SK-N-SH (cell line): ENCODE data around the gene ANKRD34A. TPM values are rescaled to one million over a fixed set of nuclear protein-coding genes. Genes with fewer than 3 reads are reported as not detected.

Source experiments
- CTCF ChIA-PET: fragments of 300-600, 350-600 bp; formaldehyde crosslinking; extraction: SDS; loops from one replicate; lab custom pipeline; 2021; lab: Yijun Ruan, JAX
- POLR2A ChIA-PET: fragments of 350-600 bp; sonication (Branson Sonifier 250); formaldehyde crosslinking; extraction: SDS; loops from one replicate; lab custom pipeline; 2020; ENCODE audit warnings: antibody characterized with exemption, inconsistent platforms; lab: Yijun Ruan, JAX
- DNase-seq: peaks from one replicate; pipeline ENCODE4 v3.0.0; 2012
- H2AFZ ChIP-seq: fragments of 200-600 bp; sonication (generic); 2 replicates; pipeline ENCODE4 v1.8.1; 2016; ENCODE audit warnings: antibody characterized with exemption, mild to moderate bottlenecking, low read depth
- H3F3A ChIP-seq: fragments of 200-600 bp; sonication (generic); replicated peaks from 2 replicates; pipeline ENCODE3; 2016; ENCODE audit warnings: antibody characterized with exemption, mild to moderate bottlenecking; ENCODE audit not compliant: insufficient read depth
- H3K27ac ChIP-seq, 2 experiments: fragments of 200-500 bp in 1 of 2; fragments of 200-600 bp in 1 of 2; sonication (Bioruptor generic) in 1 of 2; sonication (generic), shearing (Covaris generic) in 1 of 2; 2 replicates each; pipeline versions ENCODE4 v1.5.1 to v1.6.1; 2014 to 2016; ENCODE audit warnings: low read depth in 2 of 2, inconsistent platforms in 1 of 2, low read length in 1 of 2, mild to moderate bottlenecking in 1 of 2, mixed read lengths in 1 of 2
- H3K27me3 ChIP-seq: fragments of 200-600 bp; sonication (generic), shearing (Covaris generic); 2 replicates; pipeline ENCODE4 v1.6.1; 2016; ENCODE audit warnings: mixed run types; ENCODE audit not compliant: insufficient read depth
- H3K36me3 ChIP-seq, 2 experiments: fragments of 200-500 bp in 1 of 2; fragments of 200-600 bp in 1 of 2; sonication (Bioruptor generic) in 1 of 2; sonication (generic) in 1 of 2; replicated peaks in 1 of 2; 2 replicates each; pipeline versions ENCODE3 to v1.5.1; 2014 to 2016; ENCODE audit warnings: low read length in 1 of 2, mild to moderate bottlenecking in 1 of 2; ENCODE audit not compliant: insufficient read depth in 2 of 2, control insufficient read depth in 1 of 2
- H3K4me1 ChIP-seq, 2 experiments: fragments of 200-500 bp in 1 of 2; fragments of 200-600 bp in 1 of 2; sonication (Bioruptor generic) in 1 of 2; sonication (generic), shearing (Covaris generic) in 1 of 2; 2 replicates each; pipeline versions ENCODE4 v1.5.1 to v1.6.1; 2014 to 2016; ENCODE audit warnings: low read depth in 1 of 2, low read length in 1 of 2, mixed run types in 1 of 2; ENCODE audit not compliant: insufficient read depth in 2 of 2, control insufficient read depth in 1 of 2
- H3K4me2 ChIP-seq: fragments of 200-600 bp; sonication (generic), shearing (Covaris generic); 2 replicates; pipeline ENCODE4 v1.6.1; 2017; ENCODE audit warnings: mixed run types
- H3K4me3 ChIP-seq, 2 experiments: fragments of 200-500 bp in 1 of 2; fragments of 200-600 bp in 1 of 2; sonication (Bioruptor generic) in 1 of 2; sonication (generic), shearing (Covaris generic) in 1 of 2; 2 replicates each; pipeline versions ENCODE4 v1.5.1 to v1.8.1; 2014 to 2016; ENCODE audit warnings: low read depth in 2 of 2, inconsistent platforms in 1 of 2, low read length in 1 of 2, mild to moderate bottlenecking in 1 of 2, mixed read lengths in 1 of 2, moderate library complexity in 1 of 2
- H3K79me2 ChIP-seq: fragments of 200-600 bp; sonication (generic); 2 replicates; pipeline ENCODE4 v1.8.1; 2017; ENCODE audit warnings: mild to moderate bottlenecking; ENCODE audit not compliant: insufficient read depth
- H3K9ac ChIP-seq: fragments of 200-600 bp; sonication (generic); 2 replicates; pipeline ENCODE4 v1.6.1; 2017; ENCODE audit warnings: mixed run types
- H3K9me2 ChIP-seq: fragments of 200-600 bp; sonication (generic); 2 replicates; pipeline ENCODE4 v1.6.1; 2017; ENCODE audit warnings: mixed run types
- H3K9me3 ChIP-seq: fragments of 200-600 bp; sonication (generic); 2 replicates; pipeline ENCODE4 v1.6.1; 2017; ENCODE audit warnings: mixed run types, mild to moderate bottlenecking, moderate library complexity
- H4K20me1 ChIP-seq: fragments of 200-600 bp; sonication (generic); 2 replicates; pipeline ENCODE4 v1.6.1; 2017; ENCODE audit warnings: mild to moderate bottlenecking, mixed run types; ENCODE audit not compliant: insufficient read depth
- CHD2 ChIP-seq: fragments of 150-350 bp; IDR thresholded peaks from 2 replicates; pipeline ENCODE4 v1.6.1; 2018; ENCODE audit warnings: low read length; ENCODE audit not compliant: partially characterized antibody
- FOSL2 ChIP-seq: IDR thresholded peaks from 2 replicates; pipeline ENCODE4 v1.4.0; 2012; ENCODE audit warnings: low read depth, mild to moderate bottlenecking, moderate library complexity, borderline replicate concordance
- GABPA ChIP-seq: IDR thresholded peaks from 2 replicates; pipeline ENCODE4 v1.4.0; 2012; ENCODE audit warnings: low read depth, mild to moderate bottlenecking
- JUND ChIP-seq: IDR thresholded peaks from 2 replicates; pipeline ENCODE4 v1.4.0; 2012
- MEF2A ChIP-seq: IDR thresholded peaks from 2 replicates; pipeline ENCODE4 v1.4.0; 2012; ENCODE audit warnings: low read depth, borderline replicate concordance
- NFIC ChIP-seq: IDR thresholded peaks from 2 replicates; pipeline ENCODE4 v1.4.0; 2012; ENCODE audit warnings: borderline replicate concordance
- NRF1 ChIP-seq: IDR thresholded peaks from 2 replicates; pipeline ENCODE4 v1.6.1; 2012; ENCODE audit warnings: low read depth, mild to moderate bottlenecking, low read length
- POLR2AphosphoS5 ChIP-seq: IDR thresholded peaks from 2 replicates; pipeline ENCODE4 v1.6.1; 2012; ENCODE audit warnings: low read depth, low read length
- RCOR1 ChIP-seq: fragments of 150-350 bp; IDR thresholded peaks from 2 replicates; pipeline ENCODE4 v1.6.1; 2017; ENCODE audit warnings: antibody characterized with exemption, low read length
- TCF12 ChIP-seq: IDR thresholded peaks from 2 replicates; pipeline ENCODE4 v1.4.0; 2012
- YY1 ChIP-seq: IDR thresholded peaks from 2 replicates; pipeline ENCODE4 v1.4.0; 2012; ENCODE audit warnings: low read depth, mild to moderate bottlenecking
- WGBS: methylation state at CpG from one replicate; pipeline ENCODE4 v1.1.6; 2017; ENCODE audit warnings: low lambda C conversion rate; 5-methylcytosine and 5-hydroxymethylcytosine counted together
- polyA plus RNA-seq, 3 experiments: library from polyadenylated mRNA; depleted of rRNA; stranded (reverse); fragments of >200 nt; gene quantifications; 2 replicates each; pipeline ENCODE4 v1.2.3, GENCODE V29; 2012
- TF ChIP-seq, protein P1 (sequence below): fragments of 150-350 bp; IDR thresholded peaks from 2 replicates; pipeline ENCODE4 v1.6.1; 2017; ENCODE audit warnings: antibody characterized with exemption, low read length, low read depth, borderline replicate concordance
- TF ChIP-seq, protein P2 (sequence below): fragments of 200-600 bp; sonication (generic); IDR thresholded peaks from 2 replicates; pipeline ENCODE4 v1.6.1; 2017; ENCODE audit warnings: antibody characterized with exemption, mild to moderate bottlenecking, moderate library complexity

The ANKRD34A gene
- polyA plus RNA-seq, 1 of the 3 experiments (the other 2 are of a cell fraction), result 2.6 TPM

DNA sequence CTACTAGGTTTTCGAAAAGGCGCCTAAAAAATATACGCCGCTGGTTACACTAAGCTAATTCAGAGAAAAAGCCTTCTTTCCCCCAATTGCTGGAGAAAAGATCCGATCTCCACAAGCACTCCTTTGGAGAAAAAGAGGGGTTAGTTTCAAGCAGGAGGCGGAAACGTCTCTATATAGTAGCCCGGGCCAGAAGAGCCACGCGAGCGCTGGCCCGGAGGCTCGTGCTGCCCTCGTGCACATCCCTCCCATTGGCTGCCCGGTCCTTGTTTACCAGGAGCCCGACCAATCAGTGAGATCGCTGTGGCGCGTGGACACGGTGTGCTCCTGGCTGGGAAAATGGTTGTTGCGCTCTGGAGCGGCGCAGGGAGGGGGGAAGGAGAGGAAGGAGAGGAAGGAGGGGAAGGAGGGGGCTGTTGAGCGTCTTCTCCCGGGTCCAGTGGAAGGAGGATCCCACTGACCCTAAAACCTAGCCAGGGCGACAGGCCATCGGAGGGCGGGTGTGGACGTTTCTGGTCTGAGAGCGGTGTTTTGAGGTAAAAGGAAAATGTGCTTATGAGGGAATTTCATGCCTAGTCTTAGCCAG is 32.1 kb upstream of the ANKRD34A start, which contains the start of gene TXNIP (continued):
- TF ChIP-seq FOSL2, result no peak
- peak; percentile 56 for TF ChIP-seq NRF1
- no peak for TF ChIP-seq MEF2A
- TF ChIP-seq JUND, result no peak
- TF ChIP-seq CHD2, result peak; percentile 84
- peak; percentile 100 for TF ChIP-seq POLR2AphosphoS5
- TF ChIP-seq TCF12, result peak; percentile 54; the same call in 1 of the 2 replicates
- TF ChIP-seq, protein P1, sequence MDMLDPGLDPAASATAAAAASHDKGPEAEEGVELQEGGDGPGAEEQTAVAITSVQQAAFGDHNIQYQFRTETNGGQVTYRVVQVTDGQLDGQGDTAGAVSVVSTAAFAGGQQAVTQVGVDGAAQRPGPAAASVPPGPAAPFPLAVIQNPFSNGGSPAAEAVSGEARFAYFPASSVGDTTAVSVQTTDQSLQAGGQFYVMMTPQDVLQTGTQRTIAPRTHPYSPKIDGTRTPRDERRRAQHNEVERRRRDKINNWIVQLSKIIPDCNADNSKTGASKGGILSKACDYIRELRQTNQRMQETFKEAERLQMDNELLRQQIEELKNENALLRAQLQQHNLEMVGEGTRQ, result no peak
- TF ChIP-seq, protein P2, sequence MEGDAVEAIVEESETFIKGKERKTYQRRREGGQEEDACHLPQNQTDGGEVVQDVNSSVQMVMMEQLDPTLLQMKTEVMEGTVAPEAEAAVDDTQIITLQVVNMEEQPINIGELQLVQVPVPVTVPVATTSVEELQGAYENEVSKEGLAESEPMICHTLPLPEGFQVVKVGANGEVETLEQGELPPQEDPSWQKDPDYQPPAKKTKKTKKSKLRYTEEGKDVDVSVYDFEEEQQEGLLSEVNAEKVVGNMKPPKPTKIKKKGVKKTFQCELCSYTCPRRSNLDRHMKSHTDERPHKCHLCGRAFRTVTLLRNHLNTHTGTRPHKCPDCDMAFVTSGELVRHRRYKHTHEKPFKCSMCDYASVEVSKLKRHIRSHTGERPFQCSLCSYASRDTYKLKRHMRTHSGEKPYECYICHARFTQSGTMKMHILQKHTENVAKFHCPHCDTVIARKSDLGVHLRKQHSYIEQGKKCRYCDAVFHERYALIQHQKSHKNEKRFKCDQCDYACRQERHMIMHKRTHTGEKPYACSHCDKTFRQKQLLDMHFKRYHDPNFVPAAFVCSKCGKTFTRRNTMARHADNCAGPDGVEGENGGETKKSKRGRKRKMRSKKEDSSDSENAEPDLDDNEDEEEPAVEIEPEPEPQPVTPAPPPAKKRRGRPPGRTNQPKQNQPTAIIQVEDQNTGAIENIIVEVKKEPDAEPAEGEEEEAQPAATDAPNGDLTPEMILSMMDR, result no peak

DNA sequence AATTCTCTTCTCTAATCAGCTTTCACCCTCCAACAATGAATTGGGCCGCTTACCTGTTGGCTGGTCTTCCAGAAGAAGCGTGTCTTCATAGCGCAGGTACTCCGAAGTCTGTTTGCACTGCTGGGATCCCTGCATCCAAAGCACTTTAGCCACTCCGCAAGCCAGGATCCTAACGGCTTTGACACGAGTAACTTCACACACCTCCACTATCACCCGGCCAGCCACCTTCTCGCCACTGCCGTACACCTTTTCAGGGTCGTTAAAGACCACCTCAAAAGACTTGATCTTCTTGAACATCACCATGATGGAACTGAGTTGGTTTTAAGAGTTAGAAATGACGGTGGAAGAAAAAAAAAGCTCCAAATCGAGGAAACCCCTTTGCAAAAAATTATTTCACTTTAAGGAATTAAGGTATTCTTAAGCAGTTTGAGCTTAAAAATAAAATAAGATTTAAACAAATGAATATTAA is 31.6 kb upstream of the ANKRD34A start:
- H3K36me3 ChIP-seq, result peaks cover 29 to 33% of the 10 kb centered on the region in 2 experiments
- H3K4me3 ChIP-seq, result peak overlapping the region; percentile 64 to 90
- ChIA-PET POLR2A (interaction anchor here (1.9 kb wide), 1 partner anchor 16 kb away, joined by 7 read pairs; no protein-coding TSS in a partner anchor), CTCF (interaction anchor here (1.1 to 4.2 kb wide), 4 partner anchors 11 to 104 kb away, joined by 3 to 40 read pairs (median 20); no protein-coding TSS in a partner anchor)
- no peaks in the 10 kb centered on the region for H3K9me3 ChIP-seq
- no peak for TF ChIP-seq NFIC
- TF ChIP-seq NRF1, result no peak
- TF ChIP-seq YY1, result no peak
- TF ChIP-seq, protein P2, result no peak
- TF ChIP-seq RCOR1, result no peak
- TF ChIP-seq, protein P1, result no peak
- TF ChIP-seq GABPA, result no peak
- peaks cover 14% of the 10 kb centered on the region for H3F3A ChIP-seq
- H3K9ac ChIP-seq, result peak overlapping the region; percentile 90
- peaks cover 36% of the 10 kb centered on the region for H3K79me2 ChIP-seq
- H2AFZ ChIP-seq, result 0 out of 2 replicates have a peak overlapping the region, but pooled peaks have one; percentile 27
- H3K4me2 ChIP-seq, result peak overlapping the region; percentile 86
- no peak for DNase-seq
- WGBS, result 5% methylated on average over 13 of the region's 13 CpGs
- H3K4me1 ChIP-seq, result peaks cover 14 to 45% of the 10 kb centered on the region in 2 experiments; a peak in 3 of 4 replicates
- no peaks in the 10 kb centered on the region for H3K27me3 ChIP-seq
- H3K27ac ChIP-seq, result peak overlapping the region; percentile 33 to 96
- H3K9me2 ChIP-seq, result no peaks in the 10 kb centered on the region
- peaks cover 38% of the 10 kb centered on the region for H4K20me1 ChIP-seq
